Stimulated activated CD8-positive, alpha-beta memory T cell treated with anti-CD3 and anti-CD28 coated beads, Interleukin-12 subunit alpha, Interleukin-12 subunit beta, amount 100 ng/mL, for 1 hour (primary cell): Measurements from ENCODE around the gene ZNF777.

ENCODE experiments used
- DNase-seq: peaks from one replicate; pipeline ENCODE4 v3.0.0-alpha.2; 2020; ENCODE audit warnings: low read depth

Gene ZNF777

DNA sequence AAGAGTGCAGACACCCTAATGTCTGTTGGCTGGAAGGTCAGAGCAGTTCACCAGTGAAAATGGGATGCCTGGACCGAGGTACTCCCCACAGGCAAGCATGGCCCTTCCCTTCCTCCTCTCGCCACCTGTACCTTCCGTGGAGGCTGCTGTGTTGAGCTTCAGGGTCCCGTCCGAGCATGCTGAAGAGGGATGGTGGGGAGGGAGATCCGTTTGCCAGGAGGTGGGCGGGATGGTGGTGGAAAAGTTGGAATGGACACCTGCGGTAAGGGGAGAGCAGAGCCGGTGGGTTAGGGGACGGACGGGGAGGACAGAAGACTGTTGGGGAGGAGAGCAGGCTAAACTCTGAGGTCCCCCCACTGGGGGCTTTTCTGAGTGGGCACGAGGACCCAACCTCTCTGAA lies 15.9 kb upstream of the ZNF777 start:
- no peak for DNase-seq

- DNase-seq: no peak
These were observed 14.5 kb upstream of the ZNF777 start for GRCh38 chr7:149475121-149476045.

DNA sequence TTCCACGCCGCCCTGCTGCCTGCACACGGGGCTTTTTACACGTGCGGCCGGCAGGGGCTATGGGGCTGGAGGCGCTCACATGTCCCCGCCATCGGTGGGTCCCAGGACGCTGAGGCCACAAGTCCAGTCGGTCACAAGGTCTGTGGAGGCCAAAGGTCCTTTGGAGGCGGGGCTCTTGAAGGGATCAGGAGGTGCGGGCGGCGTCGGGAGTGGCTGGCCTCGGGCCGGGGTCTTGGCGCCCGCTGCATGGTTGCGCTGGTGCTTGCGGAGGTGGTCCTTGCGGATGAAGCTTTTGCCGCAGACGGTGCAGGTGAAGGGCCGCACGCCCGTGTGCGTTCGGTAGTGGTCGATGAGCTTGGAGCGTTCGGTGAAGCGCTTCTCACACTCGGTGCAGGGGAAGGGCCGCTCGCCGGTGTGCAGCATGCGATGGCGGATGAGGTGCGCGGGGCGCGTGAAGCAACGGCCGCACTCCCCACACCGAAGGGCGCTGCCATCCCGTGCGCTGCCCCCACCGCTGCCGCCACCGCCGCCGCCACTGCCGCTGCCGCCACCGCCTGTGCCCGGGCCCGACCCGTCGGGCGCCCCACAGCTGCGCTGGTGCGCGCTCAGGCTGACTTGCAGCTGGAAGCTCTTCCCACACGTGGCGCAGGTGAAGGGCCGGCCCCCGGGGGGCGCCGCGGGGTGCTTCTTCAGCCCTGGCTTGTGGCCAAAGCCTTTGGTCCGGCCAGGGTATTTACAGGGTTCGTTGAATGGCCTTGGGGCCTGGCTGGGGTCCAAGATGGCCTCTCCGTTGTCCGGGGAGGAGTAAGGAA lies 13.7 kb upstream of the ZNF777 start:
- DNase-seq: no peak

- DNase-seq: no peak
These were observed 12.4 kb upstream of the ZNF777 start for GRCh38 chr7:149473251-149473650.

GRCh38 chr7:149471289-149471953 lies 10.6 kb upstream of the ZNF777 start:
- DNase-seq: no peak

- DNase-seq: no peak
These were observed 8.9 kb upstream of the ZNF777 start for GRCh38 chr7:149469806-149470205.

DNA sequence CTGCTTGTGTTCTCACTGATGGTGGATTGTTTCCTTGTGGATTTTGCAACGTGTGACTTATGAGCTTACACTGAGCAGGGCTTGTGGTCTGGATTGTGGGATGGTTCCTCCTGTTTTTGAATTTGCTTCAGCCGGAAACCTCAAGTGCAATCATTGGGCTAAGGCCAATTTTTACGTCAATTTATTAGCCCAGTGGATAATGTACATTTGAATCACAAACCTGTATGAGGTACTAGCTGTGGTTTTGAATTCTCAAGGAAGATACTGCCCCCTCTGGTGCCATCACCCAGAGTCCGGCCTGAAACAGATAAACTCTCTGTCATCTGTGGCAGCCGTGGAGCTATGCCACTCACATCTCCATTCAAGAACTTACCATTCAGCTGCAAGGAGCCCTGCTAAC lies 7.3 kb upstream of the ZNF777 start:
- no peak for DNase-seq

- no peak for DNase-seq
These were observed 6.5 kb upstream of the ZNF777 start for GRCh38 chr7:149467321-149467859.

- DNase-seq: no peak
These were observed 5.5 kb upstream of the ZNF777 start for GRCh38 chr7:149466364-149466763.

DNA sequence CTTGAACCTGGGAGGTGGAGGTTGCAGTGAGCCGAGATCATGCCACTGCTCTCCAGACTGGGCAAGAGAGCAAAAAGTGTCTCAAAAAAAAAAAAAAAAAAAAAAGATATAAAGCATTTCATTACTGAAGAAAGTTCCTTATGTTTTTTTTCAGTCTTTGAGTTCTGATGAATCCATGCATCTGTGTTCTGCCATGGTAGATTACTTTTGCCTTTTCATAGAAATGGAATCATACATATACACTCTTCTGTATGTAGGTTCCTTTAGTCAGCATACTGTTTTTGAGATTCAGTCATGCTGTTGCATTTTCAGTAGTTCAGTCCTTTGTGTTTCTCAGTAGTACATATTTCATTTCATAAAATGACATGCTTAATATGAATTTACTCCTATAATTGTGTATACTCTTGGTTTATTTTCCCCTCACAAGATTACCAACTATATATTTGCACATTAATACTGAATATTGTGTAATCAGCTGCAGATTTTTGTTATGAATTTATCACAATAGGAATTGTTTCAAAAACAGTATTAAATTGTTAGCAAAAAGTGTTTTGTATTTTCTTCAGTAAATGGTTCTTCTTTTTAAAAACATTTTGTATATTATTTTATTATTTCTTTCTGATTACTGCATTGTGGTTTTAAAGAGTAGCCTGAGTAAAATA lies 2.8 kb upstream of the ZNF777 start:
- no peak for DNase-seq

DNA sequence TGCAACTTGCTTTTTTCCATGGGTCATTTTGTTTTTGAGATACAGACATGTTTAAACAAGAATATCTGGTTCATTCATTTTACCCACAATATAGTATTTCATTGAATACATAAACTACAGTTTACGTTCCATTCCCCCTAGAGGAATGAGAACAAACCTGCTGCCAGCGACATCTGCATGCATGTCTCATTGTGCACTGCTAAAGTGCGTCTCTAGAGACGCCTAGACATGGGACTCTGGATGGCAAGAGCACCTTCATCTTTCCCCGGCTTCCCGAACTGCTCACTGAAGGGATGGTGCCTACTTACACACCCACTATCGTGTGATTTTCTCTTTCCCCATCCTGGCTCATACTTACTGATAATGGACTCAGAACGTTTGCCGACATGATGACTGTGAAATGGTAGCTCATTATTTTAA lies 1.2 kb upstream of the ZNF777 start:
- no peak for DNase-seq

DNA sequence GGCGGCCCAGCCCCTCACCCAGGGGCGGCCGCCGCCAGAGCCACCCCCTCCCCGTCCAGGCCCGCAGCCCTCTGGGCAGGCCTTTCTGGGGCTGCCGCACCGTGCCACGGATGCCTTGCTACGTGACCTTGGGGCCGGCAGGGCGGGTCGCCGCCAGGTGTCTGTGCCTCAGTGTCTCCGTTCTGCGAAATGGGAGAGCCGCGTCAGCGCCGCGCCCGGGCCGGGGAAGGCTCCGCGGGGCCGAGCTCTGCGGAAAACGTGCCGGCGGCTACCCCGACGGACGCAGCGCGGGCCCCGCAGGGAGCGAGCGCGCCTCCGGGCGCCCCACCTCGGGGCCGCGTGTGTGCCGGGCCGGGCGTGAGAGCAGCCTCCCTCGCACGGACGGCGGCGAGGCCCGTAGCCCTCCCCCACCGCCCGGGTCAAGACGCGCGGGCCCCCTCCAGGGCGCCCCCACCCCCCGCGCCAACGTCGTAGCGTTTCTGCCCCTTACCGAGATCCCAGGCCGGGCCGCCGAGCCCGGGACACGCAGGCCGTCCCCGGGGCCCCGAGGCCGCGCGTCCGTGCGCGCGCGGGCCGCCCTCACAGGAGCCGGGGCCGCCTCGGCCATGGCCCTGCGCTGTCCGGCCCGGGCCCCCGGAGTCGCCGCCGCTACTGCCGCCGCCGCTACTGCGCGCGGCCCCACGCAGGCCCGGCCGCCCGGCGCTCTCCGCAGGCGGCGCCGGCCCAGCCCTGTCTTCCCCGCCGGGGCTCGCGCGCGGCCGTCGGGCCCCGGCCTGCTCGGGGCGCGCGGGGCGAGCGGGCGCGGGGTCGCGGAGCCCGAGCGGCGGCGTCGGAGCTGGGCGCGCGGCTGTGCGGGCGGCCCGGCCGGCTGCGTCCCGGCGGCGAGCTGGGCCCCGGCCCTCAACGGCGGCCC lies 1.1 kb downstream of the ZNF777 start:
- DNase-seq: no peak

- no peak for DNase-seq
These were observed 1.7 kb downstream of the ZNF777 start for GRCh38 chr7:149459201-149459539.

GRCh38 chr7:149458235-149458634 lies 2.6 kb downstream of the ZNF777 start:
- DNase-seq: no peak

DNA sequence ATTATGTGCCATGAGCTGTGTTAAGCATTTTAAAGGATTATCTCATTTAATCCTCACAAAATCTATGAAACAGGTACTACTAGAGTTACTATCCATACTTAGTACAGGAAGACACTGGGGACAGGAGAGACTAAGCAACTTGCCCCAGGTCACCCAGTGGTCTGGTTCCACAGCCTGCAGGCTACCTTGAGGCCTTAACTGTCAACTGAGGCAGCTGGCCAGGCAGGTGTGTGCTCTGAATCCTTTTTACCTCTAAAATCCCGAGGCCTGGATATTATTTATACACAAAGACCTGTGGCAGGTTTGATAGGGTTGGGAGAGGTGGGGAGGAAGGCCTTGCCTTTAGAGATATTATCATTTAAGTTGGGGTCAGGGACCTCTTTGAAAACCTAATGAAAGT lies 3.1 kb downstream of the ZNF777 start:
- DNase-seq: no peak

GRCh38 chr7:149456506-149457421 lies 4.1 kb downstream of the ZNF777 start:
- no peak for DNase-seq

- DNase-seq: no peak
These were observed 5.5 kb downstream of the ZNF777 start for GRCh38 chr7:149455175-149455950.

- DNase-seq: no peak
These were observed 6.1 kb downstream of the ZNF777 start for GRCh38 chr7:149454750-149455149.

GRCh38 chr7:149454006-149454405 lies 6.9 kb downstream of the ZNF777 start:
- no peak for DNase-seq
